B cell (primary cell): ENCODE data around the gene ICAM5.

Source experiments
- CTCF ChIP-seq: fragments of 200-600 bp; IDR thresholded peaks from one replicate; pipeline ENCODE4 v1.8.0; 2022; ENCODE audit warnings: antibody characterized with exemption, mild to moderate bottlenecking
- EZH2 ChIP-seq: IDR thresholded peaks from 2 replicates; pipeline ENCODE4 v1.6.1; 2012; ENCODE audit warnings: borderline replicate concordance, low read depth, mild to moderate bottlenecking, moderate library complexity, low read length; ENCODE audit not compliant: insufficient read depth, poor library complexity, severe bottlenecking

GRCh38 chr19:10329555-10329954, 39.8 kb downstream of the ICAM5 start:
- no peak for TF ChIP-seq CTCF
- TF ChIP-seq EZH2: no peak
